ENCODE data around the gene NACAD.

- TF ChIP-seq, protein P1, sequence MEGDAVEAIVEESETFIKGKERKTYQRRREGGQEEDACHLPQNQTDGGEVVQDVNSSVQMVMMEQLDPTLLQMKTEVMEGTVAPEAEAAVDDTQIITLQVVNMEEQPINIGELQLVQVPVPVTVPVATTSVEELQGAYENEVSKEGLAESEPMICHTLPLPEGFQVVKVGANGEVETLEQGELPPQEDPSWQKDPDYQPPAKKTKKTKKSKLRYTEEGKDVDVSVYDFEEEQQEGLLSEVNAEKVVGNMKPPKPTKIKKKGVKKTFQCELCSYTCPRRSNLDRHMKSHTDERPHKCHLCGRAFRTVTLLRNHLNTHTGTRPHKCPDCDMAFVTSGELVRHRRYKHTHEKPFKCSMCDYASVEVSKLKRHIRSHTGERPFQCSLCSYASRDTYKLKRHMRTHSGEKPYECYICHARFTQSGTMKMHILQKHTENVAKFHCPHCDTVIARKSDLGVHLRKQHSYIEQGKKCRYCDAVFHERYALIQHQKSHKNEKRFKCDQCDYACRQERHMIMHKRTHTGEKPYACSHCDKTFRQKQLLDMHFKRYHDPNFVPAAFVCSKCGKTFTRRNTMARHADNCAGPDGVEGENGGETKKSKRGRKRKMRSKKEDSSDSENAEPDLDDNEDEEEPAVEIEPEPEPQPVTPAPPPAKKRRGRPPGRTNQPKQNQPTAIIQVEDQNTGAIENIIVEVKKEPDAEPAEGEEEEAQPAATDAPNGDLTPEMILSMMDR (IDR thresholded peaks at IDR 0.05), result no peak
- no peak for TF ChIP-seq POLR2A (IDR thresholded peaks at IDR 0.05)
Measured at GRCh38 chr7:45065031-45065995, 23.5 kb downstream of the NACAD start.

All from right lobe of liver (tissue), 4 donors.